Measurements from ENCODE around the gene FYN. TPM values are rescaled to one million over a fixed set of nuclear protein-coding genes. Genes with fewer than 3 reads are reported as not detected.
"Not testable (repeated sequence)": the region's sequence is repeated elsewhere in the genome, so short reads cannot be mapped to it uniquely, and the experiment has no call there.

FYN gene
- total RNA-seq, result 100 to 1,000 TPM; 287 to 304 TPM

DNA sequence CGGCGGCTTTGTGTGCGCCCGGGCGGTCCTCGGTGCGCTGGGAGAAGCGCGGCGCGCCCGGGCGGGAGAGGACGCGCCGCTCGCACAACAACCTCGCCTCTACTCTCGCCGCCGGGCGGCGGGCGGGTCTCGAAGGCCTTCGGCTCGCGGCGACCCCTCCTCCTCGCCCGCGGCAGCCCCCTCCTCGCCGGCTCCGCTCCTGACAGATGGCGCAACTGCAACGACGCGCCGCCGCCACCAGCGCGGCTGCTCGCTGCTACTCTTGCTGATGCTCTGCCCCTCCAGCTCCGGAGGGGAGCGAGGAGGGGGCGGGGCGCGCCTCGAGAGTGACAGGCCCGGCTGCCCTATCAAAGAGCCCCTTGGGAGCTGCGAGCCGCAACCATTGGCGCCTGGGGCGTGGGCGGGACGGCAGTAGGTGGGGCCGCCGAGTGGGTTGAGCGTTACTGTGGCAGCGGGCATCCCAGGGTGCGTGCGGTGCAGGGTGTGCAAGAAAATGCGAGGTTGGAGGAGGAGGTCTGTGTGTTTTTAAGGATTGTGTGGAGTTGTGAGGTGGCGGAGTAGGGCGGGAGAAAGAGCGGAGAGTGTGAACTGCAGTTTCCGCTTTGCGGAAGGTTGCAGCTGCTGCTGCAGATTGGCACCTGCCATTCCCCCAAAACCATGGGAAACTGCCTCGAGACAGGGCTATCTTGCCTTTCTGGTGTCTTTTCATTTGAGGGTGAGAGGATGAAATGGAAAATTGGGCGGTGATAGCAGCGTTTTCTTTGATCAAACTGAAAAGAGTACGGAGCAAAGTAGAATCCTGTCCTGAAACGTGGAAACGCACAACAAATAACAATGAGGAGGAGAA is at the start of gene FYN:
Gene FYN, minus strand, starts transcription at position 275 of the 847 bp plus-strand sequence. CDS start 153,401 bp downstream, outside the sequence.
- Mint-ChIP-seq H3K36me3 (peaks cover 29 to 31% of the 10 kb centered on the region in 2 donors), H3K9me3 (no peaks in the 10 kb centered on the region), H3K27ac (peak within 1 kb of the TSS; percentile 94 to 95)
- ATAC-seq, result peak; percentile 87 to 91
- peak; percentile 98 to 99 for DNase-seq (ENCODE audit: low spot score in 2 of 2)

DNA sequence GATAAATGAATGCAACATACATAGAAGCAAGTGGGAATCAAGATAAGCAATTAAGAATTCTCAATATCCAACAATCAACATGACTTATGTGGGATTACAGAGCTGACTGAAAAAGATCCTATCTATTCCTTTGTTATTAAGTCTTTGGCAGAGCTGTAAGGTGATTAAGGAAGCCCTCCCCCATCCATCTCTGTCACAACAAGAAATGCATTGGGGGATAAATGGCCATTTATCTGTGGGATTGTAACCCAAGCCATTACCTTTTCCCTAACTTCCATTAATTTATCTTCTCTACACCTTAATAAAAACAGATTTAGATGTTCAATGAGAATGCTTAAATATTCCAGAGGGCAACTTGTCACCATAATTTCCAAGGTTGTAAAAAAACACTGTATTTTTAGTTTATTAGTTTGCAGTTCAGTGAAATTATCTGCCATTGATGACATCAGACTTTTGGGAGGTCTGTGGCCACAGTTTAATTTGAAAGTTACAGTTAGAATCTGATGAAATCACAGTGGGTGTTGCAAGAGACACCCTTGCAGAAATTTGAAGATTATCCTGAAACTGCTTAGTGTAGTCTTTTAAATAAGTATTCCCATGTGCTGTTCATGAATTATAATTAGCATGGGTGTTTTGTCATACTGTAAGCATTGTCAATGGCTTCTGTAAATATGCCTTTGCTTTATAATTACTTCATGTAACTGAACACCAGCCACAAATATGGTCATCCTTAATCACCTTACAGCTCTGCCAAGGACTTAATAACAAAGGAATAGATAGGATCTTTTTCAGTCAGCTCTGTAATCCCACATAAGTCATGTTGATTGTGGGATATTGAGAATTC is 49.4 kb upstream of the FYN start:
- DNase-seq (ENCODE audit: low spot score in 2 of 2), result no peak
- Mint-ChIP-seq H3K36me3 (no peaks in the 10 kb centered on the region), H3K27ac (no peak overlapping the region), H3K9me3 (no peaks in the 10 kb centered on the region)
- no peak for ATAC-seq

GRCh38 chr6:111921103-111921502 is 47.9 kb upstream of the FYN start:
- ATAC-seq (no peak), DNase-seq (ENCODE audit: low spot score in 2 of 2) (no peak)
- H3K36me3 Mint-ChIP-seq, result no peaks in the 10 kb centered on the region
- H3K27ac Mint-ChIP-seq, result no peak overlapping the region
- H3K9me3 Mint-ChIP-seq, result no peaks in the 10 kb centered on the region

- H3K27ac Mint-ChIP-seq, result no peak overlapping the region
- ATAC-seq (no peak), DNase-seq (ENCODE audit: low spot score in 2 of 2) (no peak)
- H3K36me3 Mint-ChIP-seq, result no peaks in the 10 kb centered on the region
- H3K9me3 Mint-ChIP-seq, result no peaks in the 10 kb centered on the region
Observed at GRCh38 chr6:111920578-111920977, 47.3 kb upstream of the FYN start.

DNA sequence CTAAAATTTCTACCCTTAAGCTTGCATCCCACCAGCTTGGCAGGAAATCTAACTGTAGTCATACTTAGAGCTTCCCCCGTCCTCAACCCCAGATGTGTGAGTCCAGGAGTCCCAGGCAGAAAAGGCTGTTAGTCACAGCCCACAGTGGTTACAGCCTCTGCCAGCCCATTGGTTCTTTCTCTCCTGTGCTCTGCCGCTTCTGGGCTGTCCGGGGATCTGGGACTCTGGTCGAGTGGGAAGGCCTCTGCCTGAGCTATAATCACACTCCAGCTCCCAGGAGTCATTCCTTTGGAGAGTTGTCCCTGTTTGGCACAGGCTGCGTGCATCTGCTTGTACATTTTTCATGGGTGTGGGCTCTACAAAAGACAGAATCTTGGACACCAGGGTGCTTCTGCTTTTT is 45.6 kb upstream of the FYN start:
- ATAC-seq, result peak in 1 of 2 donors; percentile 34
- DNase-seq (ENCODE audit: low spot score in 2 of 2), result no peak
- no peaks in the 10 kb centered on the region for H3K9me3 Mint-ChIP-seq
- H3K27ac Mint-ChIP-seq, result no peak overlapping the region
- H3K36me3 Mint-ChIP-seq, result no peaks in the 10 kb centered on the region

GRCh38 chr6:111916747-111917146 is 43.5 kb upstream of the FYN start:
- Mint-ChIP-seq H3K9me3 (peaks cover 0 to 6% of the 10 kb centered on the region in 2 donors), H3K36me3 (no peaks in the 10 kb centered on the region), H3K27ac (no peak overlapping the region)
- ATAC-seq, result no peak
- DNase-seq (ENCODE audit: low spot score in 2 of 2), result no peak

DNA sequence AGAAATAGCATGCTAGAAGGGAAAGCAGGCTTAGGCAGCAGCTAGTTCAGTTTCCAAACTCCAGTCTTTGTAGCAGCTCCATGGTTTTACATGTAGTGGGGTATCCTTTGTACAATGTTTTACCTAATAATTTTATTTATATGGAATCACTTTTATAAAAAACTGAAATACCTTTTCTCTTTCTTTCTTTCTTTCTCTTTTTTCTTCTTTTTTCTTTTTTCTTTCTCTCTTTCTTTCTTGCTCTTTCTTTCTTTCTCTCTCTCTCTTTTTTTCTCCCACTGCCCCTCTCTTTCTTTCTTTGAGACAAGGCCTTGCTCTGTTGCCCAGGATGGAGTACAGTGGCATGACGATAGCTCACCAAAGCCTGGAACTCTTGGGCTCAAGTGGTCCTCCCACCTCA is 41.4 kb upstream of the FYN start:
- DNase-seq (ENCODE audit: low spot score in 2 of 2) (no peak), ATAC-seq (no peak)
- Mint-ChIP-seq H3K27ac (no peak overlapping the region), H3K9me3 (peaks cover 0 to 6% of the 10 kb centered on the region in 2 donors), H3K36me3 (no peaks in the 10 kb centered on the region)

GRCh38 chr6:111912904-111913303 is 39.7 kb upstream of the FYN start:
- Mint-ChIP-seq H3K9me3 (peaks cover 0 to 6% of the 10 kb centered on the region in 2 donors), H3K27ac (no peak overlapping the region), H3K36me3 (no peaks in the 10 kb centered on the region)
- peak; percentile 13 to 92 for ATAC-seq
- no peak for DNase-seq (ENCODE audit: low spot score in 2 of 2)

GRCh38 chr6:111911428-111911827 is 38.2 kb upstream of the FYN start:
- peak in 1 of 2 donors; percentile 40 for ATAC-seq
- H3K9me3 Mint-ChIP-seq, result peaks cover 0 to 6% of the 10 kb centered on the region in 2 donors
- no peak for DNase-seq (ENCODE audit: low spot score in 2 of 2)
- no peak overlapping the region for H3K27ac Mint-ChIP-seq
- no peaks in the 10 kb centered on the region for H3K36me3 Mint-ChIP-seq

- H3K9me3 Mint-ChIP-seq, result peaks cover 0 to 6% of the 10 kb centered on the region in 2 donors
- no peaks in the 10 kb centered on the region for H3K36me3 Mint-ChIP-seq
- ATAC-seq (no peak), DNase-seq (ENCODE audit: low spot score in 2 of 2) (no peak)
- no peak overlapping the region for H3K27ac Mint-ChIP-seq
Observed at GRCh38 chr6:111909238-111909637, 36.0 kb upstream of the FYN start.

DNA sequence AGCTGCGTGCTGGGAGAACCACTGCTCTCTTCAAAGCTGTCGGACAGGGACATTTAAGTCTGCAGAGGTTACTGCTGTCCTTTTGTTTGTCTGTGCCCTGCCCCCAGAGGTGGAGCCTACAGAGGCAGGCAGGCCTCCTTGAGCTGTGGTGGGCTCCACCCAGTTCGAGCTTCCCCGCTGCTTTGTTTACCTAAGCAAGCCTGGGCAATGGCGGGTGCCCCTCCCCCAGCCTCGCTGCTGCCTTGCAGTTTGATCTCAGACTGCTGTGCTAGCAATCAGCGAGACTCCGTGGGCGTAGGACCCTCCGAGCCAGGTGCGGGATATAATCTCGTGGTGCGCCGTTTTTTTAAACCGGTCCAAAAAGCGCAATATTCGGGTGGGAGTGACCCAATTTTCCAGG is 35.1 kb upstream of the FYN start:
- not testable (repeated sequence) for H3K36me3 Mint-ChIP-seq; H3K27ac Mint-ChIP-seq; H3K9me3 Mint-ChIP-seq; DNase-seq (ENCODE audit: low spot score in 2 of 2); ATAC-seq

DNA sequence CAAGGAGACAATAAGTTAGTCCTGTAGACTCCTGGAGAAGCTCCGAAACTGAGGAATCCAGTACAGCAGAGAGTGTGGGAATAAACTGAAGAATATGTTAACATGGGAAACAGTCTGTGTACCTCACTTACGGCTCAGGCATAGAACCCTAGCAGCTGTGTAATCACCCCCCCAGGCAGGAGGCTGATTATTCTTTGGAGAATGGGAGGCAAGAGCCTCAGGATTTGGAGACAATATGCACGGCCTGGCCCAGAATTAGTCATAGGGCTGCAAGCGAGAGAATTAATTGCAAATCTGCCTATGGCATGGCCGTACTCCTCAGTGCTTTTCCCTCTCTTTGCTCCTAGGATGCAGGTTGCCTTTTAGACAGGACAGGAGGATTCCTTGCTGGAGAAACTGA is 27.5 kb upstream of the FYN start:
- DNase-seq (ENCODE audit: low spot score in 2 of 2) (no peak), ATAC-seq (no peak)
- Mint-ChIP-seq H3K9me3 (no peaks in the 10 kb centered on the region), H3K36me3 (no peaks in the 10 kb centered on the region), H3K27ac (no peak overlapping the region)

- ATAC-seq (no peak), DNase-seq (ENCODE audit: low spot score in 2 of 2) (no peak)
- no peak overlapping the region for H3K27ac Mint-ChIP-seq
- H3K9me3 Mint-ChIP-seq, result no peaks in the 10 kb centered on the region
- H3K36me3 Mint-ChIP-seq, result no peaks in the 10 kb centered on the region
Observed at GRCh38 chr6:111899531-111899930, 26.3 kb upstream of the FYN start.

GRCh38 chr6:111898452-111898851 is 25.2 kb upstream of the FYN start:
- ATAC-seq (no peak), DNase-seq (ENCODE audit: low spot score in 2 of 2) (no peak)
- no peaks in the 10 kb centered on the region for H3K36me3 Mint-ChIP-seq
- no peaks in the 10 kb centered on the region for H3K9me3 Mint-ChIP-seq
- H3K27ac Mint-ChIP-seq, result no peak overlapping the region

DNA sequence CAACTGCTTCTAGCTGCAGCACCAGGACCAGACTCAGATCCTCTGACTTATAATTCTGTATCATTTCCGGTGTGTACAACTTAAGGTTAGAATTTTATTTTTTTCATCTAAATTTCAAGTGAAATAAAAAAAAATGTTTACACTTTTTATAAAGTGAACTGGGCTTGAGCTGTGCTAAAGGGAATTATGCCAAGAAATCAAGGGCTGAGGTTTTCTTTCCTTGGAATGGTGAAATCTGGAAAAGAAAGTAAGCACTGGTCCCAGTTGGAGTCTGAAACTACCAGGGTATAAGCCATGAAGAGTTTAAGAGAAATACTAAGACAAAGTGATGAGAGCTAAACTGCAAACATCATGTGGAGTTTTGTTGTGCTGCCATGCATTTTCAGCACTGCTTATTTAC is 21.7 kb upstream of the FYN start:
- H3K36me3 Mint-ChIP-seq, result no peaks in the 10 kb centered on the region

DNA sequence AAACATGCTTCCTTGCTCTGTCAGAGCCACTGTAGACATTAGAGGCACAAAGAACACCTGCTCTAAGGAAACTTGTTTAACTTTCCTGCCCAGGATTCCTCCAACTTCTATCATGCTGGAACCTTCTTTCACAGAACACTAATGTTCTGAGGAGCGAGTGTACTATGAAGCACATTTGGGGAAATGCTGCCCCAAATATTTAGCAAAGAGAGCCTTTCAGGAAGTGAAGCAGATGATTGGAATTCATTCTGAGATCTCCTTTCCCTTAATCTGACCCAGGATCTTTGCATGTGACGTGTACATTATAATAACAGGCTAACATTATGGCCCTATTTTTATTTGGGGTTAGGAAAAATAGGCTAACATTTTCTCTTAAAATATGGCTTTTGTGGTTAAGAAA is 21.0 kb upstream of the FYN start:
- Mint-ChIP-seq H3K27ac (no peak overlapping the region), H3K9me3 (no peaks in the 10 kb centered on the region), H3K36me3 (no peaks in the 10 kb centered on the region)
- no peak for ATAC-seq
- DNase-seq (ENCODE audit: low spot score in 2 of 2), result no peak

More for the DNA sequence above, 21.7 kb upstream of the FYN start:
- no peak for ATAC-seq
- Mint-ChIP-seq H3K27ac (no peak overlapping the region), H3K9me3 (no peaks in the 10 kb centered on the region)
- no peak for DNase-seq (ENCODE audit: low spot score in 2 of 2)

DNA sequence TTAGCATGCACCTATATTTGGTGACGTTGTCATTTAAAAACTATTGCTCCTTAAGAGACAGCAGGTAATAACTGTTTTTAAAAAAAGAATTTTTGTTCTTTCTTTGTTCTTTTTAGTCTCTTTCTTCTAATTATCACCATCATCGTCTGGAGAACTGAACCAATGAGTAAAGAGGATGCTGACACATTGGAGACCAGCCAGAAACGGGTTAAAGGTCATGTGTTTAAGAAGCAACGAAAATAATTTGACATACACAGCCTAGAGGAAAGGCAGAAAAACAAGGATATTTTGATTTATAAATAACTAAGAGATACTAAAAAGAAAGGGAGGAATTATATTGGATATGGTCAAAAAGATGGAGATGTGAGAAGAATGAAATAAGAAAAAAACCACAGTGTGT is 19.2 kb upstream of the FYN start:
- ATAC-seq (no peak), DNase-seq (ENCODE audit: low spot score in 2 of 2) (no peak)
- Mint-ChIP-seq H3K36me3 (no peaks in the 10 kb centered on the region), H3K27ac (no peak overlapping the region), H3K9me3 (no peaks in the 10 kb centered on the region)

Measured in activated naive CD4-positive, alpha-beta T cell treated with anti-CD3 and anti-CD28 coated beads, Interleukin-2, amount 50 U/mL, for 72 hours (primary cell).